Stimulated activated CD8-positive, alpha-beta memory T cell treated with anti-CD3 and anti-CD28 coated beads, Interleukin-15, amount 100 ng/mL, for 1 hour (primary cell): ENCODE data around the gene UCP2.
A peak's percentile ranks its signal among the peaks of the same experiment; 100 is the strongest.
"Not testable (repeated sequence)": the region's sequence is repeated elsewhere in the genome, so short reads cannot be mapped to it uniquely, and the experiment has no call there.

Experiments used
- DNase-seq: peaks from one replicate; pipeline ENCODE4 v3.0.0-alpha.2; 2020; ENCODE audit warnings: low read depth

UCP2 gene

GRCh38 chr11:73991471-73992006, 8.9 kb upstream of the UCP2 start:
- DNase-seq = no peak

- DNase-seq = no peak
Observed at GRCh38 chr11:73990730-73991129, 8.1 kb upstream of the UCP2 start.

- no peak for DNase-seq
Observed at GRCh38 chr11:73989156-73989555, 6.5 kb upstream of the UCP2 start.

- DNase-seq = no peak
Observed at GRCh38 chr11:73988227-73988626, 5.6 kb upstream of the UCP2 start.

GRCh38 chr11:73985661-73986060, 3.0 kb upstream of the UCP2 start:
- not testable (repeated sequence) for DNase-seq

GRCh38 chr11:73983741-73984538, 1.3 kb upstream of the UCP2 start:
- no peak for DNase-seq

GRCh38 chr11:73982990-73983740, 522 bp upstream of the UCP2 start:
- peak; percentile 77 for DNase-seq

GRCh38 chr11:73981051-73981805, 1.4 kb downstream of the UCP2 start:
- DNase-seq = no peak

- peak; percentile 56 for DNase-seq
Observed at GRCh38 chr11:73980001-73980961, 2.4 kb downstream of the UCP2 start.

- DNase-seq = no peak
Observed at GRCh38 chr11:73978576-73979086, 4.0 kb downstream of the UCP2 start.

GRCh38 chr11:73977856-73978519, 4.7 kb downstream of the UCP2 start:
- no peak for DNase-seq

GRCh38 chr11:73976451-73977151, 6.0 kb downstream of the UCP2 start:
- DNase-seq = no peak

GRCh38 chr11:73975479-73975757, 7.2 kb downstream of the UCP2 start:
- DNase-seq = no peak

- DNase-seq = no peak
Observed at GRCh38 chr11:73974604-73975478, 7.8 kb downstream of the UCP2 start.

GRCh38 chr11:73972620-73973449, 9.8 kb downstream of the UCP2 start:
- no peak for DNase-seq

GRCh38 chr11:73972187-73972586, 10.5 kb downstream of the UCP2 start:
- no peak for DNase-seq

GRCh38 chr11:73971175-73971719, 11.4 kb downstream of the UCP2 start:
- no peak for DNase-seq
